Mesenteric fat pad (tissue), 1 donor: Measurements from ENCODE around the gene PHF24. TPM values are rescaled to one million over a fixed set of nuclear protein-coding genes. Genes with fewer than 3 reads are reported as not detected.
"Not testable (repeated sequence)": the region's sequence is repeated elsewhere in the genome, so short reads cannot be mapped to it uniquely, and the experiment has no call there.

Experiments
- DNase-seq: peaks from one replicate; pipeline ENCODE4 v3.0.0-alpha.2; 2020; ENCODE audit warnings: low spot score
- long read RNA-seq: library from polyadenylated mRNA; unstranded; transcript quantifications from one replicate; pipeline ENCODE4 v2.0.0, GENCODE V29; 2020
- total RNA-seq: library from RNA; stranded (reverse); fragmentation: NEBNext Ultra II Directional; extraction: Animal tissue kit (Norgen Biotek cat#: 25700); gene quantifications from one replicate; pipeline ENCODE4 v1.2.1, GENCODE V29; 2021
- donor health status: DM: yes; HTN: yes; CAD: no.

Gene PHF24
- total RNA-seq, result 0.39 TPM
- long read RNA-seq, result 0 reads

DNA sequence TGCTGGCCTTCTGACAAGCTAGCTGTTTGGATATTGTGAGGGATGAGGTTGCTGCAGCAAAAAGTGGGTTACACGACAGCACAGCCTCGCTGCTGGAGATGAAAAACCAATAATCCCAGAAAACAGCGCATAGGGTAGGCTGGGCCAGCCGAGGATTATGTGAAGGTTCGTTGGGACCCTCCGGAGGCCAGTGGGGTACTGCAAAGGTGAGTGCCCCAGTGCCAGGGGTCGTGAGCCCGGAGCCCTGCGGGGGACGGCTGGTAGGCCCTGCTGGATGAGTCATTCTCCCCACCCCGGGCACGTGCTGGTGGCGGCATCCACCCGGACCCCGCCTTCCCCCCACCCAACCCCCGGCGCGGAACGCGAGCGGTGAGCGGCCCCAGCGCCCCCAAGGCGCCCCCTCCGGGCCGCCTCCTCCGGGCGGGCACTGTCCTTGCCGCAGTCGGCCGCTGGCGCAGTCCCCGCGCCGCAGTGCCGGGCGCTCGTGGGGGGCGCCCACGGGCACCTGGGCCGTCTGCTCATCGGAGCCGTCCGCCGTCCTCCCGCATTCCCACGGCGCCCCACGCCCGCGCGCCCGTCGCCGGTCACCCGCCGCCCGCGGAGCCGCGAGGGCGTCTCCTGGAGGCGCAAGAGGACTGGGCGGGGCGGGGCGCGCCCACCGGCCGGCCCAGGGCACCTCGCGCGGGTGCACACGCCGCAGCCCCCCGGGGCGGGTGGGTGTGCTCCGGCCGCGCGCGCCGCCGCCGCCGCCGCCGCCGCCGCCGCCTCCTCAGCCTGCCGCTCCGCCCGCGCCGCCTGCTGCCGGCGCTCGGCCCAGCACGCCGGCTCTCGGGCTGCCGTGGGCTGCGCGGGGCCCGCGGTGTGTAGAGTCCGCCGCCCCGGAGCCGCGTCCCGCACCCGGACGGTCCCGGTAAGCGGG is at the start of gene PHF24:
Gene PHF24, plus strand, starts transcription at position 794 of the 919 bp plus-strand sequence. CDS start 13,014 bp downstream, outside the sequence.
- DNase-seq, result no peak

GRCh38 chr9:34927061-34927460 is 31.0 kb upstream of the PHF24 start:
- no peak for DNase-seq

DNA sequence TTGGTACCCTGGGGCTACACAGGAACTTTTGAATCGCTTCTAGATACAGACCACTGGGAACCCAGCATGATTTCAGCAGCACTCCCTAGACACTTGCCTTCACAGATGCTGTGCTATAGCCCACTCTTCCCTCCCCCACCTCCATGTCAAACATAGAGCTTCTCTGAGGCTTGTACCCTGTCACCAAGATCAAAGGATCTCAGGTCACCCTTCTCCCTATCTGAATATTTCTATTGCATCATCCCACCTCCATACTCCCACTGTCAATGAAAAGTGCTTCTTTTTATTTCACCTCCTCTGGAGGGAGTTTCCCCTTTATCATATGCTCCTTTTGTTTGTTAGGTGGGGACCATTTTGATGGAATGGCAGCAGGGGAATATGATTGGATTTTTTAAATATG is 29.2 kb upstream of the PHF24 start:
- DNase-seq, result no peak

GRCh38 chr9:34929506-34930102 is 28.5 kb upstream of the PHF24 start:
- DNase-seq, result no peak

DNA sequence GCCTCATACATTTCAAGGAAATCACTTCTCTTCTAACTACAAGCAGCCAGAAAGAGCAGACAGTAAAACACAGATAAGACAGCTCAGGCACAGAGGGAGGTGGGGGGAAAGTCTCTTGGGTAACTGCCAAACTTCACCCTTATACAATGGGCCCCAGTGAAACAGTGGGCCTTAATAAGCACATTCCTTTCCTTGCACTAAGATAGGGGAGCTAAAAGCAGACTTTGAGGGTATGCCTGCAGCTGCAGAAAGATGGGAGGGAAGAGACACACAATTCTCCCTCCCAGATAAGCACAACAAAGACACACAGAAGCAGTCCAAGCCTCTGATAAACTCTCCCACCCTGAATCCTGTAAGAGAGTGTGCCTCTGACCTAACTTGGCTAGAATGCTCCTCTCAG is 18.1 kb upstream of the PHF24 start:
- DNase-seq, result not testable (repeated sequence)

GRCh38 chr9:34948451-34948850 is 9.6 kb upstream of the PHF24 start:
- DNase-seq, result no peak

- DNase-seq, result no peak
Observed at GRCh38 chr9:34954225-34954624, 3.9 kb upstream of the PHF24 start.

DNA sequence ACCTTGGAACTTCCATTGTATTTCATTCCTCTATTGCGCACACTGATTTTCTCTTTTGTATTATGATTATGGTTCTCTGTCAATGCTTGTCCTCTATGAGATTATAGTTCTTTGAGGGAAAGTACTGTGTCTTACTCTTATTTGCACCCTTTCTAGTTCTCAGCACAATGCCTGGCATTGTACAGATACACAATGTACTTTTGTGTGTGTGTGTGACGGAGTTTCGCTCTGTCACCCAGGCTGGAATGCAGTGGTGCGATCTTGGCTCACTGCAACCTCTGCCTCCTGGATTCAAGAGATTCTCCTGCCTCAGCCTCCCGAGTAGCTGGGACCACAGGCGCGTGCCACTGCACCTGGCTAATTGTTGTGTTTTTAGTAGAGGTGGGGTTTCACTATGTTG is 2.0 kb upstream of the PHF24 start:
- not testable (repeated sequence) for DNase-seq

DNA sequence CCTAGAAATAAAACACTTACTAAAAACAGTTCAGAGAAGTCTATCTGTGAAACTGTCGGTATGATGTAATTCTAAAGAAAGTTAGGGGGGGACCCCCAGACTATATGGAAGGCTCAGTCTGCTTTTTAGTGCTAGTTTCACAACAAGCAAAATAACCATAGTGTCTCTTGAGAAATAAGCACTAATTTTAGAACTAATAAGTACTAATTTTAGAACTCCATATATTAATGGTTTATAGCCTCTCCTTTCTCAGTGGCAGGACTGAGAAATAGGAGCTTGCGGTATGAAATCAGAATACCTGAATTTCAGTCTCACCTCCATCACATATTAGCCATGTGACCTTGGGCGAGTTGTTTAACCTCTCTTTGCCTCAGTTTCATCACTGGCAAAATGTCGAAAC is 1.4 kb upstream of the PHF24 start:
- no peak for DNase-seq

DNA sequence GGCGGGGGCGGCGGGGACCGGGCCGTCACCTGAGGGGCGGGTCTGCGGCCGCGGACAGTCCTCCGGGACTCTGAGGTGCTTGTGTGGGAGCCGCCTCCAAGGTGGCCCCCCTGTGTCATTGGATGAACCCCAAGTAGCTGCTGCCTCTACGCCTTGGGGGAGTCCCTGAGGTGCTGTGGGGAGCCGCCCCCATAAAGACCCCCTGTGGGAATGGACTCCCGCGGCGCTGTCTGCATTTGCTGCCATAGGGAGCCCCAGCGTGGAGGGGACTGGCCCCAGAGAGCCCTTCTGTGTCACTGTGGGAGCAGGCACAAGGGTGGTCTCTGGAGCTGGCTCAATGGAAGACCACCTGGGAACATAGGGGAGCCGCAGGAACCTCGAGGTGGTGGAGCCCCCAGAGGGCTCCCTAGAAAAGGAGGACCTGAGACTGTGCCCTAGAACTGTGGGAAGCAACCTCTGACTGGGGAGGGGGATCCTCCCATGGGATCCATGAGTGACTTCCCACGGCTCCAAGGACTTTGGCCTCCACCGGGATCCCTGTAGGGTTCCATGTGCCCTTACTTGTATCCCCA is 412 bp downstream of the PHF24 start:
- no peak for DNase-seq

- no peak for DNase-seq
Observed at GRCh38 chr9:34959461-34959860, 1.4 kb downstream of the PHF24 start.

DNA sequence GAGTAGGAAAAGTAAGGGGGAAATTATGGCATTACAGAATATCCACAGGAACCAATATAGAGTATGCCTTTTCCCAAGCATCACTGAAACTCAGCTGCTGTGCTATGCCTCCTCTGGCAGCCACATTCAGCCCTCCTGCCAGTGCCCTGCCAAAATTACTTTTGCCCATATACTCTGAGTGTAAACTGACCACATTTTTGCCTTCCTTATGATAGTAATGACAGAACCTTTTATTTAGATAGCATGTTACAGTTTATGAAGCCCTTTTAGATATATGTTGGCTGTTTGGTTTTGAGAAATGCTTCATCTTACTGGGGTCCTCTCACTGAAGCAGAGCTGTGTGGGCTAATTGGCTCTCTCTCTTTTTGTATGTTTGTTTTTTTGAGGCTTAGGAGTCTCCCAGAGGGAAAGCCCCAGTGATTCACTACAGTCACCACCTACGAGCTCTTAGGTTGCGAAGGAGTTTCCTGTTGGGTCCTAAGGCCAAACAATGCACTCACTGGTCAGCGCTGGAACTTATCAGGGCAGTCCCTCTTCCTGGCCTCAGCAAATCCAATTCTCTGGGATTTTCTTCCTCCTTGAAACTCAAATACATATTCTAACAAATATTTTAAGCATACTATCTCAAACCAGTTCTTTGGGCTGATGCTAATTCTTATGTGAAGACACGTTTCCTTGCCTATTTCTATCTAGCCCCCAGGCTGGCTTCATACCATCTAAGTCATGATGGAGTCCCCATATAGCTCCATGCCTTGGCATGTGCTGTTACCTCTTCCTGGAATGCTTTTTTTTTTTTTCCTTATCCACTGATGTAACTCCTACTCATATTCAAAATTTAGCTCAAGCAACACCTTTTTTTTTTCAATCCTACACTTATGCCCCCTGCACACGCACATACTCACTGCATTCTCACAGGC is 3.7 kb downstream of the PHF24 start:
- no peak for DNase-seq

DNA sequence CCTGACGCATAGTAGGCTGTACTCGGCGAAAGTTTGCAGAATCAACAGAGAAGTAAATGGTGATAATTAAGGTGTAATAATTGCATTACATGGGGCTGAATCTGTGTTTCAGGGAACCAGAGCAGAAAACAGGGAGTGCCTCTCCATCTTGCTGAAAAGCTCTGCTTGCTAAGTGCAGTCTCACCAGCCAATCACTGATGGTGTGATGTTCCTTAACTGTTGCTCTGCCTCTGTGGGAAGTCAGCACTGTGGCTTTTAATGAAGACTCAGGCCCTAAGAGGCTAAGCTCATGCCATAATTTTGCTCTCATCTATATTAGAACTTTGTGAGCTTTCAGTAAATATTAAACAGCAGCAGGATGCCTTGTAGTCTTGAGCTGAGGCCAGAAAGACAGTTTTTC is 4.5 kb downstream of the PHF24 start:
- DNase-seq, result no peak

DNA sequence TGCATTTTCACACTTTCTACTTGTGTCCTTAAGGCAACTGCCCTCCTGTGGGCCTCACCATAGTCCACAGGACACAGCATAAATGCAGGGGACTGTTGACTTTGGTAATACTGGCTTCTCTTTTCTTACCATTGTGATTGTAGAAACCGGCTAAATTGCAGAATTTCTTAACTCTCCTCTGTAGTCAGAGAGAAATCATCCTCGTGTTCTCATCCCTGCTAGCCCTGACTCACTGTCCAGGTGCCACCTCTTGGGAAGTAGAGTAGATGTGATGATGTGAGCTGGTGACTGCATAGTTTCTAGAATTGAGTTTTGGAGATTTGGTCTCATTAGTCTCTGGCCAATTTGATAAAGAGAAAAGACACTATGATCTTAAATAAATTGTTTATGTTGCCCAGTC is 5.5 kb downstream of the PHF24 start:
- DNase-seq, result no peak

GRCh38 chr9:34964458-34964857 is 6.4 kb downstream of the PHF24 start:
- DNase-seq, result no peak

DNA sequence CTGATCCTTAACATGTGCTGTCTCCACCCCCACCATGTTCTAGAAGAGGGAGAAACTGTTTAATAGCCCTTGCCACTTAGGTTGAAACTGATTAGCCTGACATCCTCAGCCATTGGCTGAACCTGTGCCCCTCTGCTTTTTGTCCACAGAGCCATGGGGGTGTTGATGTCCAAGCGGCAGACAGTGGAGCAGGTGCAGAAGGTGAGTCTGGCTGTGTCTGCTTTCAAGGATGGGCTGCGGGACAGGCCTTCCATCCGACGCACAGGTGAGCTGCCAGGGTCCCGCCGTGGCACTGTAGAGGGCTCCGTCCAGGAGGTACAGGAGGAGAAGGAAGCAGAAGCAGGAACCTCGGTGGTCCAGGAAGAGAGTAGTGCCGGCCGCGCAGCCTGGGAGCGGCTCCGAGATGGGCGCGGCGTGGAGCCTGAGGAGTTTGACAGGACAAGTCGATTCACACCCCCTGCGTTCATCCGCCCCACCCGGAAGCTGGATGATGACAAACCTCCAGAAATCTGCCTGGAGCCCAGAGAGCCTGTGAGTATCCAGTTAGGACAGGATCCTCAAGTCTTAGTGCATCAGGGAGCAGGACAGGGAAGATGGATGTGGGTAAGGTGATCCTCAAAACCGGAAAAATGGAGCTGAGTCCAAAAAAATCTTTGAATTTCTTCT is 13.2 kb downstream of the PHF24 start:
- no peak for DNase-seq

DNA sequence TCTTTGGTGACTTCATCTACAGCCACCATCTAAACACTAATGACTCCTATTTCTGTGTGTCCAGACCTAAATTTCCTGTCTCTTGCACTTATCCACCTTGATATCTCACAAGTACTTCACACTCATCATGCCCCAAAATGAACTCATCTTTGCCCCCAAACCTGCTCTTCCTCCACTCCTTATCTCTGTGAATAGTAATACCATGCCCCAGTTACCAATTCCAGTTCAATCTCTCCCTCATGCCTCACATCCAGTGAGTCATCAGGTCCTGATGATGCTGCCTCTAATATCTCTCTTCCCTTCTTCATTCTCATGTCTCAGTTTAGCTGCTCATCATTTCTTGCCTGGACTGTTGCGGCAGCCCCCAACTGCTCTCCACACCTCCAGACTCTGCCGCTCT is 16.6 kb downstream of the PHF24 start:
- DNase-seq, result no peak

GRCh38 chr9:34976441-34976840 is 18.4 kb downstream of the PHF24 start:
- DNase-seq, result peak; percentile 87

- DNase-seq, result no peak
Observed at GRCh38 chr9:34976992-34977391, 18.9 kb downstream of the PHF24 start.

DNA sequence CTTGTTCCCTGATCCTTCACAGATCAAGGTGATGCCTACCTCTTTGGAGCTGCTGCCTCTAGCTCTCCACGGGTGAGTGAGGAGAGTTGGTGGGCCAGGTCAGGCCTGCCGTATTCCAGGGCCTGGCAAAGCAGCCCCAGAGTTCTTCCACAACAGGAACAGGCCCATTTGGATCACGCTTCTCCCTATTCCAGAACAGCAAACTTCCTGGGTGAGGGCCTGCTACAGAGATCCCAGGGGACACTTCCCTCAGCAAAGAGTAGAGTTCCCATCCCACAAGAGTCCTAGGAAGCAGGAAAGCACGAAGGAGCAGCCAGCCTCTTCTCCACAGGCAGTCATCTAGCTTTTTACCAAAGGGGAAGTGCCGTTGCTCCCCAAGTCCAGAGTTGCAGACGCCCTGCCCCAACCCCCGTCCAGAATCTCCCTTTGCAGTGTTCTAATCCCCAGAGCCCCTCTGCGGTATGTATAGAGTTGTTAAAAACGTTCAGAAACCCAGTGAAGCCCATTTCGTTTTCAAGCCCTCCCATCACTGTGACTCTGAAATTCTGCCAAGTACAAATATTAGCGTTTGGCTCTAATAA is 22.2 kb downstream of the PHF24 start:
- DNase-seq, result no peak
